Fibroblast of skin of left quadriceps (primary cell): ENCODE results near the gene MLXIP.
"Not testable (repeated sequence)": the region's sequence is repeated elsewhere in the genome, so short reads cannot be mapped to it uniquely, and the experiment has no call there.

Experiments used
- DNase-seq, 2 experiments: peaks; one replicate each; pipeline ENCODE4 v3.0.0-alpha.2; 2013; ENCODE audit warnings: low read depth in 2 of 2

MLXIP gene

GRCh38 chr12:122052285-122052684 is 26.3 kb upstream of the MLXIP start:
- DNase-seq: no peak

GRCh38 chr12:122054842-122055520 is 23.6 kb upstream of the MLXIP start:
- DNase-seq: no peak

- DNase-seq: not testable (repeated sequence)
These were observed 22.1 kb upstream of the MLXIP start for GRCh38 chr12:122056406-122056805.

GRCh38 chr12:122057007-122057735 is 21.4 kb upstream of the MLXIP start:
- DNase-seq: no peak

- DNase-seq: no peak
These were observed 20.8 kb upstream of the MLXIP start for GRCh38 chr12:122057769-122058168.

GRCh38 chr12:122058549-122059149 is 19.9 kb upstream of the MLXIP start:
- DNase-seq: no peak

GRCh38 chr12:122059203-122059960 is 19.2 kb upstream of the MLXIP start:
- no peak for DNase-seq

GRCh38 chr12:122060081-122060501 is 18.5 kb upstream of the MLXIP start:
- no peak for DNase-seq

- no peak for DNase-seq
These were observed 17.3 kb upstream of the MLXIP start for GRCh38 chr12:122061253-122061652.

- DNase-seq: peak in 1 of 2 experiments; percentile 41
These were observed 15.5 kb upstream of the MLXIP start for GRCh38 chr12:122062832-122063693.

- no peak for DNase-seq
These were observed 14.9 kb upstream of the MLXIP start for GRCh38 chr12:122063694-122064024.

GRCh38 chr12:122064025-122064777 is 14.4 kb upstream of the MLXIP start:
- DNase-seq: peak; percentile 94 to 95

GRCh38 chr12:122064780-122065588 is 13.6 kb upstream of the MLXIP start:
- peak; percentile 63 to 66 for DNase-seq

GRCh38 chr12:122067548-122067947 is 11.0 kb upstream of the MLXIP start:
- DNase-seq: no peak

- DNase-seq: no peak
These were observed 10.6 kb upstream of the MLXIP start for GRCh38 chr12:122067966-122068365.

GRCh38 chr12:122072031-122072970 is 6.3 kb upstream of the MLXIP start:
- DNase-seq: peak; percentile 82

- DNase-seq: no peak
These were observed 4.7 kb upstream of the MLXIP start for GRCh38 chr12:122073815-122074214.

- no peak for DNase-seq
These were observed 1.6 kb upstream of the MLXIP start for GRCh38 chr12:122076743-122077495.
